ENCODE data around the gene HOXB2.
A peak's percentile ranks its signal among the peaks of the same experiment; 100 is the strongest.

Gene HOXB2

GRCh38 chr17:48552466-48553189 is 7.7 kb upstream of the HOXB2 start:
- no peak for DNase-seq (ENCODE audit: low spot score)

GRCh38 chr17:48551596-48552465 is 6.9 kb upstream of the HOXB2 start:
- no peak for DNase-seq (ENCODE audit: low spot score)

DNA sequence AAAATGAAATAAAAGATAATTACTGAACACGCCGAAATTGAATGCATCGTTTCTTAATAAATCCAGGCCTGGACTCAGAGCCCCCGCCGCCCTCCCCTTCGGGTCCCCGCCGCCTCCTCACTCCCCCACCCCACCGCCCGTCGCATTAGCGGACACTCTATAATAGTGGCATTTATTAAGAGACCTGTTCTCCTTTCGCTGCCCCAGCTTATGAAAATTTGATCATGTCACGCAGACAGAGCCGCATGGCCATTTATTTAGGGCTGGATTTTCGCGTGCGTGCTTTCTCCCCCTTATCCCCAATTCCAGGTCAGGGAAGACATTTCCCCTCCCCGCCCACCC is 6.3 kb upstream of the HOXB2 start:
- DNase-seq (ENCODE audit: low spot score) = no peak

- DNase-seq (ENCODE audit: low spot score) = no peak
Measured at GRCh38 chr17:48550502-48551213, 5.7 kb upstream of the HOXB2 start.

- DNase-seq (ENCODE audit: low spot score) = no peak
Measured at GRCh38 chr17:48549914-48550501, 5.1 kb upstream of the HOXB2 start.

DNA sequence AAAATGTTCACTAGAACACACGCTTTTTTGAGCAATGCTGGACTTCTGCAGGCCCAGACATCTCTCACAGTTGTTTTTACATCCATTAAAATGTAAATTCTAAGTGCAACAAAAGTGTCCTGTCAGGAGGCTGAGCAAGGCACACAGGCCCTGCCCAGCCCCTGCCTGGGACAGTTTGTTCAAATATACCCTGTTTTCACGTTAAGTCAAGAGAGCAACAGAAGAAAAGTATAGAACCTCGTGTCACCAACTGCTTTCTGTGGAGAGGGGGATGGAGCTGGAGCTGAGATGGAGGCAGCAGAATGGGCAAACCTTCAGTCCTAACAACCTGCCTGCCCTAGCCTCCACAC is 4.3 kb upstream of the HOXB2 start:
- DNase-seq (ENCODE audit: low spot score) = no peak

GRCh38 chr17:48548523-48549280 is 3.8 kb upstream of the HOXB2 start:
- DNase-seq (ENCODE audit: low spot score) = no peak

- DNase-seq (ENCODE audit: low spot score) = peak; percentile 44
Measured at GRCh38 chr17:48547808-48548522, 3.1 kb upstream of the HOXB2 start.

GRCh38 chr17:48546924-48547807 is 2.3 kb upstream of the HOXB2 start:
- no peak for DNase-seq (ENCODE audit: low spot score)

DNA sequence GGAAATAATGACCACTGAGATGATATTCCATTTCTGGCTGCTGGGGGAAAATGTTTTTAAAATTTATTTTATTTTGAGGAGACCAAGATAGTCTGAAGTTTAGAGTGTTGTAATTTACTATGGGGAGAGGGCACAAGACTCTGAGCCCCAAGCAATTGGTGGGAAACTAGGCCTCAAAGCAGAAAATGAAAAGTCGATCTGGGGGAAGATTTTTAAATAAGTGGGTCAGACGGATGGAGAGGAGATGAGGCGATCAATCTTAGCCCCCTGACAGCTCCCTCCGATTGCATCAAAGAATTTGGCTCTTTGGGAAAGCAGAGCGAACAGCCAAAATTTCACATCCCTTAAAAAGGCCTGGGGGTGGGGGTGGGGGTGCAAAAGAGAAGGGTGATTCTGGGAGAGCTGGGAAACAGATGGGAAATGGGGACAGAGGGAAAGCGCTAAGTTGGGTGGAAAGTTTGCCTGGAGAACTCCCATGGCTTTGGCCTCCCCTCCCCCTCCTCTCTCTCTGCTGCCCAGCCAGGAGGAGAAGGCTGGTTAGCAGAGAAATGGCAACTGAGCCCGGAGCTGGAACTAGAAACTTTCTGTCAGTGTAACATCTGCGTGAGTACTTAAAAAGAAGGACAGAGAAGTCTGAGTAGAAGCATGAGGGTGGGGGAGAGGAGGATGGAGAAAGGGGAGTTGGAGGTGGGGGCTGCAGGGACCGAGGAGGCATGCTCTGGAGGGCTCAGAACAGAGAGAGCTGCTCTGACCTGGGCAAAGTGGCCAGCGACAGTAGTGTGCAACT is 1.4 kb upstream of the HOXB2 start:
- DNase-seq (ENCODE audit: low spot score) = no peak

DNA sequence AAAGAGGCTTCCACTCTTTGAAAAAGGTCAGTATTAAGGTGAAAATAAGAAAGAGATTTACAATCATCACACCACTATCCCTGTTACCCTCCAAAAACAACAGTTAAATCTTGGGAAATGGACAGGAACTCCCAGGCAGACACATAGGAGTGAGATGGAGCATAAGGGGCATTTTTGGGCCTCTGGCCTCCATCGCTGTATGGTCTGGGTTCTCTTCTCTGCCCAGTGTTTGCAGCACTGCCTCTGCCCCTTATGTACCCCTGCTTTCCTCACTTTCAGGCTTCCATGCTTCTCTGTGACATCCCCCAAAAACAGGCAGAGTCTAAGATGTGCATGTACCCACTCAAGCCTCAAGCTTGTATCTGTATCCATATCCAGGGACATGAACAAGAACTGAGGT is 630 bp upstream of the HOXB2 start:
- no peak for DNase-seq (ENCODE audit: low spot score)

DNA sequence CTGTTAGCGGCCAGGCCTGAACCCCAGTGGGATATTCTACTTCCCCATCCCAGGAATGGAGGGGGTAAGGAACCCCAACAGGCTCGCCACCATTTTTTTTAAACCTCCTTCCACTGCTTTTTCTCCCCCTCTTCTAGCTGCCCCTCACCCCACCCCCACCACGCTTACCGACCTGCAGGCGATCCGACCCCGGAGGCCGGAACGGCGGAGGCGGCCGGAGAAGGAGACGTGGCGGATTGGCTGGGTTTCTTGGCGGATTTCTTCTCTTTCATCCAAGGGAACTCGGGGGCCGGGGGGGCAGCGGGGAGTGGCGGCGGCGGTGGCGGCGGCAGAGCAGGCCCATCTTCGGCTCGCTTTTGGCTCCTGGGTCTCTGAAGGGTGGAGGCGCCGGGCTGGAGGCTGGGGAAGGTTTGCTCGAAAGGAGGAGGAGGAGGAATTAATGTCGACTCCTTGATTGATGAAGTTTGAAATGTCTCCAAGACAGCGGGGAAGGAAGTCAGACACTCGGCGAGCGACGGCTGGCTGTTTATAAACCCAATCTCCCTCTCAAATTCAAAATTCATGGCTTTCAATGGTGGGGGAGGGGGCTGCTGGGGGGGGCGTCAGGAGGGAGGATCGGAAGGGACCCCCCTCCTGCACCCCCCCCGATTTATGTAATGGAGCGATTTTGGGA is 424 bp downstream of the HOXB2 start:
- DNase-seq (ENCODE audit: low spot score) = peak; percentile 42

DNA sequence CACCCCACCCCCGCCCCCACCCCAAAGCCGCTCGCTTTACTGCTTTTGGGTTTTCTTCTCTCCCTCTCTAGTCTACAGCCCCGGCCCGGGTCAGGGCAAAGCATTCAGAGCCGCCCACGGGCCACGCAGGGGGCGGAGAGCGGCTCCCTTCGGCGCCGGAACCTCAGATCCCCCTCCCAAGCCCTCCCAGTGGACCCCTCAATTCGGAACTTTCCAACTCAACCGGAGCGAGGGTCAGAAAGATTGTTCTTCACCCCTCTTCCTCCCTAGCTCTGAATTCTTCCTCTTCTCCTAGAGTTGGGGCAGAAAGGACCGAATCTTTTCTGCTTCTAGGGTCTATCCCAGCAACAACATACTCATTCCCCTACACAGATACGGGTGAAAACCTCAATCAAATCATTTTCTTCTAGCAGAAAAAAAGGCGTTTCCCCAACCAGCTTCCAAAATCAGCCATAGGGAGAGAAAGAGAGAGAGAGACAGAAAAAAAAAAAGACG is 1.0 kb downstream of the HOXB2 start:
- no peak for DNase-seq (ENCODE audit: low spot score)

- peak; percentile 63 for DNase-seq (ENCODE audit: low spot score)
Measured at GRCh38 chr17:48543107-48543853, 1.6 kb downstream of the HOXB2 start.

GRCh38 chr17:48542698-48543106 is 2.2 kb downstream of the HOXB2 start:
- DNase-seq (ENCODE audit: low spot score) = no peak

DNA sequence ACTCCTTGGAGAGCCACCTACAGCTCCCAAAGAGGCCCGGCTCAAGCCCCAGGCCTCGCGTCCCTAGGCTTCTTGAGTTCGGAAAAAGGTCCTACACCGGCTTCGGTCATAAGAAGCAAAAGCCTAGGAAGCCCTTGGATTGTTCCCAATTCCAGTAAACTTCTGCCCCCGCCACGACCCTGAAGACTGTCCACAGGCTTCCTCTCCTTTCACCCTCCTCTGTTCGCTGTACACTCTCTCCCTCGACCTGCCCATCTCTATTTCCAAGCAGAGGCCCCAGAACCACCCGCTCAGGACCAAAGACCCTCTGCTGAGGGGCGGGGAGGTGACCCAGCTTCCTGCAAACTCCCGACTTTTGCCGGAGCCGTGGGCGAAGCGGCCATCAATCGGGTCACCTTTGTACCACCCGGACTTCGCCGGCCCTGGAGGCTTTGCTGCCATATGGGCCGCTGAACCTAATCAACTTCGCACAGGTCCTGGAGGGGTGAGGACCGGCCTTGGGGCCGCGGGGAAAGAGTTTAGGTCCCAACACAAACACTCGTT is 2.7 kb downstream of the HOXB2 start:
- no peak for DNase-seq (ENCODE audit: low spot score)

DNA sequence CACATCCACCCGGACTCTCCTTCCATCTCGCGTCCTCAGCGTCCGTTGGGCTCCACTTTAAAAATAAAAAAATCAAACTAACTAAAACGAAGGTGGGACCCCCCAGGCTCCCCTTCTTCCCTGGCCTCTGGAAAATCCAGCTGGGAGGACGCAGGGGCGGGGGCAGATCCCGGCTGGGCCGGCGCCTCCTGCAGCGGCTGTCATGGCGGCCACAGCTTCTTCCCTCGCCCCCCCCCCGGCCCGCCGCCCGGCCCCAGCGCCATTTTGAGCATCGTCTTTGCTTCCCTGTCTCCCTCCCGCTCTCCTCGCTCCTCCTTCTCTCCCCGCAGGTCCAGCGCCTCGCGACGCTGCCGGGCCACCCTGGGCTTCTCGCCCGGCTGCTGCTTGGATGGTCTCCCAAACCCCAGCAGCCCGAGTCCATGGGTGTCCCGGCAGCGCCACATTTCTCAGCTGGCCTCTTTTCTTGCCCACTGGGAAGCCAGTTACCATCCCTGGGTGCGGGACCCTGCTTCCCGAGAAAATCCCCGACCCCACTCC is 3.3 kb downstream of the HOXB2 start:
- DNase-seq (ENCODE audit: low spot score) = peak; percentile 50

All from CD4-positive, alpha-beta T cell treated with Interleukin-6 at 100 ng/mL for 8 hours (primary cell).